HG02588 (cell line): ENCODE data around the gene SLAMF8.

Experiments
- ATAC-seq: cut with Tn5 transposase; IDR thresholded peaks from one replicate; pipeline ENCODE4 v1.9.1; 2021; ENCODE audit warnings: mild to moderate bottlenecking, moderate library complexity; ENCODE audit not compliant: unreplicated experiment

Gene SLAMF8

GRCh38 chr1:159826441-159827101, at the start of gene SLAMF8:
TSS of gene SLAMF8 (plus strand) at chr1:159826873. CDS start at chr1:159826899, 26 bp downstream.
- no peak for ATAC-seq

GRCh38 chr1:159778266-159778665, 48.4 kb upstream of the SLAMF8 start:
- no peak for ATAC-seq

- no peak for ATAC-seq
Observed at GRCh38 chr1:159779403-159779851, 47.2 kb upstream of the SLAMF8 start.

GRCh38 chr1:159780583-159781582, 45.8 kb upstream of the SLAMF8 start, which contains the start of gene DUSP23:
TSS of gene DUSP23 (plus strand) at chr1:159780962. CDS start at chr1:159781101, 139 bp downstream.
- peak; percentile 99 for ATAC-seq

- no peak for ATAC-seq
Observed at GRCh38 chr1:159781992-159782391, 44.7 kb upstream of the SLAMF8 start.

GRCh38 chr1:159783724-159784123, 42.9 kb upstream of the SLAMF8 start:
- ATAC-seq = no peak

GRCh38 chr1:159786465-159786864, 40.2 kb upstream of the SLAMF8 start:
- no peak for ATAC-seq

GRCh38 chr1:159786966-159787365, 39.7 kb upstream of the SLAMF8 start:
- ATAC-seq = no peak

GRCh38 chr1:159790237-159790917, 36.3 kb upstream of the SLAMF8 start:
- no peak for ATAC-seq

GRCh38 chr1:159791031-159791430, 35.6 kb upstream of the SLAMF8 start:
- ATAC-seq = no peak

GRCh38 chr1:159791461-159791860, 35.2 kb upstream of the SLAMF8 start:
- no peak for ATAC-seq

GRCh38 chr1:159795534-159795933, 31.1 kb upstream of the SLAMF8 start:
- no peak for ATAC-seq

GRCh38 chr1:159798893-159799292, 27.8 kb upstream of the SLAMF8 start:
- ATAC-seq = no peak

- ATAC-seq = no peak
Observed at GRCh38 chr1:159799446-159799985, 27.2 kb upstream of the SLAMF8 start.

- peak; percentile 59 for ATAC-seq
Observed at GRCh38 chr1:159800177-159800930, 26.3 kb upstream of the SLAMF8 start.

- ATAC-seq = no peak
Observed at GRCh38 chr1:159802111-159802510, 24.6 kb upstream of the SLAMF8 start, which contains the start of gene FCRL6. TSS of gene FCRL6 (plus strand) at chr1:159802360. CDS start at chr1:159802425, 65 bp downstream.

GRCh38 chr1:159803956-159804689, 22.6 kb upstream of the SLAMF8 start:
- ATAC-seq = no peak

- no peak for ATAC-seq
Observed at GRCh38 chr1:159804924-159805323, 21.7 kb upstream of the SLAMF8 start.

GRCh38 chr1:159815926-159816325, 10.7 kb upstream of the SLAMF8 start:
- no peak for ATAC-seq
